ENCODE data around the gene SRRT. TPM values are rescaled to one million over a fixed set of nuclear protein-coding genes. Genes with fewer than 3 reads are reported as not detected.

Gene SRRT
- total and polyA plus RNA-seq, 4 donors, result 27.2 to 45.0 (median 30.3) TPM

GRCh38 chr7:100826514-100827329, 48.2 kb upstream of the SRRT start:
- H3K36me3 ChIP-seq (ENCODE audit: control insufficient read depth in 4 of 4, insufficient read depth in 3 of 4, low read depth in 1 of 4, low read length in 3 of 4), result peaks cover 0 to 12% (median 8%) of the 10 kb centered on the region in 4 donors
- peak overlapping the region; percentile 52 to 82 for H3K9ac ChIP-seq (ENCODE audit: low read depth in 1 of 2, low read length in 2 of 2)
- no peaks in the 10 kb centered on the region for H3K27me3 ChIP-seq (ENCODE audit: control insufficient read depth in 4 of 4, insufficient read depth in 4 of 4, low read length in 3 of 4)
- DNase-seq (ENCODE audit: low spot score), result no peak
- TF ChIP-seq ZBTB33 (IDR thresholded peaks at IDR 0.05) (no peak), HNF4A (conservative IDR thresholded peaks at IDR 0.05) (no peak), NR2F2 (IDR thresholded peaks at IDR 0.05) (no peak), REST (IDR thresholded peaks at IDR 0.05) (no peak), RXRA (IDR thresholded peaks at IDR 0.05) (no peak), MAX (IDR thresholded peaks at IDR 0.05) (no peak), TAF1 (conservative IDR thresholded peaks at IDR 0.05) (no peak), YY1 (IDR thresholded peaks at IDR 0.05) (no peak), EGR1 (IDR thresholded peaks at IDR 0.05; ENCODE audit: low read depth in 2 of 2) (no peak), CTCF (IDR thresholded peaks at IDR 0.05; ENCODE audit: low read depth, low read length, missing input control) (no peak), FOXA1 (IDR thresholded peaks at IDR 0.05) (no peak), HNF4G (IDR thresholded peaks at IDR 0.05) (no peak), GABPA (IDR thresholded peaks at IDR 0.05 in 1 of 2, conservative IDR thresholded peaks at IDR 0.05 in 1 of 2) (no peak), FOXA2 (IDR thresholded peaks at IDR 0.05) (no peak), ATF3 (IDR thresholded peaks at IDR 0.05) (no peak), SP1 (IDR thresholded peaks at IDR 0.05) (no peak)
- peaks cover 25 to 74% (median 51%) of the 10 kb centered on the region in 4 donors for H3K4me1 ChIP-seq (ENCODE audit: control insufficient read depth in 4 of 4, insufficient read depth in 4 of 4, low read length in 3 of 4)
- H3K4me3 ChIP-seq (ENCODE audit: low read depth in 1 of 3, low read length in 3 of 3), result peak overlapping the region; percentile 75 to 91 (median 90)
- no peaks in the 10 kb centered on the region for H3K9me3 ChIP-seq (ENCODE audit: control insufficient read depth in 4 of 4, low read length in 3 of 4)
- H3K27ac ChIP-seq (ENCODE audit: low read depth in 1 of 2, low read length in 2 of 2), result peak overlapping the region; percentile 71 to 87
- WGBS, result under 1% methylated on average over 71 of the region's 71 CpGs

Measured in liver (tissue), 9 donors.